Lower leg skin (tissue), 4 donors: ENCODE measurements around the gene SH3RF1. TPM values are rescaled to one million over a fixed set of nuclear protein-coding genes. Genes with fewer than 3 reads are reported as not detected.

ENCODE experiments used
- DNase-seq, 2 donors: peaks; one replicate each; pipeline ENCODE4 v3.0.0-alpha.2; 2019; ENCODE audit warnings: low spot score in 2 of 2
- H3K4me3 ChIP-seq: fragments of 200-600 bp; sonication (generic); 2 replicates; pipeline ENCODE4 v1.5.1; 2017; ENCODE audit warnings: mild to moderate bottlenecking, low read depth; ENCODE audit not compliant: poor library complexity, severe bottlenecking
- POLR2A ChIP-seq, 2 donors: fragments of 450-650 bp; IDR thresholded peaks; one replicate each; pipeline ENCODE4 v1.6.1; 2016 to 2017; ENCODE audit warnings: antibody characterized with exemption in 2 of 2, mild to moderate bottlenecking in 1 of 2, moderate library complexity in 1 of 2
- WGBS, 2 donors: methylation state at CpG; one replicate each; pipeline ENCODE4 v1.1.5; 2018; 5-methylcytosine and 5-hydroxymethylcytosine counted together
- intact Hi-C: fragments of 100-400 bp; cut with DNase I; formaldehyde crosslinking; loops from one replicate; pipeline ENCODE4 v1.15.0; 2023; ENCODE audit warnings: low total_unique reads
- total RNA-seq, 4 donors: library from RNA; depleted of rRNA; stranded (reverse); fragments of >200 nt; gene quantifications; one replicate each; pipeline ENCODE4 v1.1.0, GENCODE V29; 2016
- TF ChIP-seq, protein P1 (sequence below), 3 donors: fragments of 450-650 bp; IDR thresholded peaks; one replicate each; pipeline ENCODE4 v1.5.1; 2016; ENCODE audit warnings: antibody characterized with exemption in 3 of 3, mild to moderate bottlenecking in 3 of 3, moderate library complexity in 2 of 3

SH3RF1 gene
- total RNA-seq, 4 donors from 2014 or later = 8.5 to 14.2 (median 12.0) TPM

DNA sequence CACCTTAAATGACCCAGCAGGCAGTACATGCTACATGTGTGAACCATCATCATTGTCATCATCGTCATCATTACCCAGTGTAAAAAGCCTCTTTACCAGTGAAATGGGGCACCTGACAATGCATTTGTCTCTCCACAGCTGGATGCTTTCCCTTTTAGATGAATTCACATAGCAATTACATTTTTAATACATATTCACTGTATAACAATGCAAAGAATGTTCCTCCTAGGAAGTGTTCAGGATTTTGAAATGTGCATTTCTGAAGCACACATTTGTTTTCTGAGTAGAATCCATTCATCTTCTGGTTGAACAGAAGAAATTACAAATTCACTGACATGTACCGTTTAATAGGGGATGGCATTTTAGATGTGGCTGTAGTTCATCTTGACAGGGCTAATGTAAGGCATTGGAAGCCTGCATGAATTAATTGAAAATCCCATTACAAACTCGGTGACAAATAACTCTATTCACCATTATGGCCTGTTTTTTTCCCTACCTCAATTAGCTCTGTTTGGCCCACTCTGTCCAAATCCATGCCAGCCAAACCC lies 111.1 kb downstream of the SH3RF1 start:
- no peak for TF ChIP-seq POLR2A (IDR thresholded peaks at IDR 0.05)
- TF ChIP-seq, protein P1, sequence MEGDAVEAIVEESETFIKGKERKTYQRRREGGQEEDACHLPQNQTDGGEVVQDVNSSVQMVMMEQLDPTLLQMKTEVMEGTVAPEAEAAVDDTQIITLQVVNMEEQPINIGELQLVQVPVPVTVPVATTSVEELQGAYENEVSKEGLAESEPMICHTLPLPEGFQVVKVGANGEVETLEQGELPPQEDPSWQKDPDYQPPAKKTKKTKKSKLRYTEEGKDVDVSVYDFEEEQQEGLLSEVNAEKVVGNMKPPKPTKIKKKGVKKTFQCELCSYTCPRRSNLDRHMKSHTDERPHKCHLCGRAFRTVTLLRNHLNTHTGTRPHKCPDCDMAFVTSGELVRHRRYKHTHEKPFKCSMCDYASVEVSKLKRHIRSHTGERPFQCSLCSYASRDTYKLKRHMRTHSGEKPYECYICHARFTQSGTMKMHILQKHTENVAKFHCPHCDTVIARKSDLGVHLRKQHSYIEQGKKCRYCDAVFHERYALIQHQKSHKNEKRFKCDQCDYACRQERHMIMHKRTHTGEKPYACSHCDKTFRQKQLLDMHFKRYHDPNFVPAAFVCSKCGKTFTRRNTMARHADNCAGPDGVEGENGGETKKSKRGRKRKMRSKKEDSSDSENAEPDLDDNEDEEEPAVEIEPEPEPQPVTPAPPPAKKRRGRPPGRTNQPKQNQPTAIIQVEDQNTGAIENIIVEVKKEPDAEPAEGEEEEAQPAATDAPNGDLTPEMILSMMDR (IDR thresholded peaks at IDR 0.05) = no peak
- intact Hi-C loops = no loop called here
- no peak for DNase-seq
- no peak overlapping the region for H3K4me3 ChIP-seq
- 69 to 75% methylated on average over 3 of the region's 3 CpGs for WGBS, 2 donors

DNA sequence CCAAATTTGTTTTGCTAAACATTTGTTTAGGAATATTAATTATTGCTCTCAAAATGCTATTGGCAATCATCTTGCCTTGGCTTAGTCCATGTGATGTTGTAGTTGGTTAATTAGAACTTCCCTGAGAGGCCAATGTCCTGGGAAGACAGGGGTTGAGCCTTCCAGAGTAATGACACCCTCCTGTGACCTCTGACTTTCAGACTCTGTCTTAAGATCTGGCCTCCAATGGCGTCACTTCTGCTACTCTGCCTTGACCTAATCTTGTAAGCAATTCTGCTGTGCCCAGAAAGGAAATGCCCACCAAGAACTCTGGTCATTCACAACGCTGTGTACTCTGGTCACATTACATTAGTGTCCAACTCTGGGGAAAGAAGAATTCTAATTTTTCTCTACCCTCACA lies 111.9 kb downstream of the SH3RF1 start:
- H3K4me3 ChIP-seq = no peak overlapping the region
- TF ChIP-seq, protein P1 (IDR thresholded peaks at IDR 0.05) = no peak
- no peak for TF ChIP-seq POLR2A (IDR thresholded peaks at IDR 0.05)
- WGBS, 2 donors = 84 to 94% methylated on average over 2 of the region's 2 CpGs
- intact Hi-C loops = no loop called here
- no peak for DNase-seq

DNA sequence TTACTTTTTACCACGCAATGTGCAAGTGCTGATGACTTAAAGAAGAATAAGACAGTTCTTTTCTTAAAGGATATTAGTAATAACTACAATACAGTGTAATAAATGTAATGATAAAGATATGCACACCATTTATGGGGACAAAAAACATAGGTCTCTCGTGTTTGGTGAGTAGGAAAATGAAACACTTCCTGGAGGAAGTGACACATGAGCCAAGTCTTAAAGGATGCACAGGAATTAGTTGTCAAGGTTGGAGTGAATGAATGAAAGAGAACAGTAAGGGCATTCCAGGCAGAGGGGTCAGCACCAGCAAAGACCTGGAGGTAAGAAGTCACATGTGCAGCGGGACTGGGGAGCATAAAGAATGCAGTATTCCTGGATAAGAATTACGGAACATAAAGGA lies 112.7 kb downstream of the SH3RF1 start:
- WGBS, 2 donors = 95 to 96% methylated on average over 4 of the region's 4 CpGs
- intact Hi-C loops = no loop called here
- no peak for DNase-seq
- no peak overlapping the region for H3K4me3 ChIP-seq
- TF ChIP-seq, protein P1 (IDR thresholded peaks at IDR 0.05) = no peak
- TF ChIP-seq POLR2A (IDR thresholded peaks at IDR 0.05) = no peak

DNA sequence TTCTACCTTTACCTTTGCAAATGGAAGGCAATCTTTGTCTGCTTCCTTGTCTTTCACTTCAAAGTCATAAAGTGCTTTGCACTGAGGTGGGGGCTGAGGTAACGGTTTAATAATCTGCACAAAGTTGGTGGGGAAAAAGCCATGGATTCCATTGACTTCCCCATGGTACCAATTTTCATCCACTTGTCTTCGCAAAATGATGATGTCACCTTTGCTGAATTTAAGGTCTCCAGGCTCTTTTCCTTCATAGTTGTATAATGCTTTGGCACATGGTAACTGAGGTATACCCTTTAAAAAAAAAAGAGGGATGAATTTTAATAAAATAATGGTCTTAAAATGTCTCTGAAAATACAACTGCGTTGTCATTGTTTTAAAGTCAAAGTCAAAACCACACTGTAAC lies 114.4 kb downstream of the SH3RF1 start:
- intact Hi-C loops = no loop called here
- DNase-seq = no peak
- no peak overlapping the region for H3K4me3 ChIP-seq
- WGBS, 2 donors = 98% methylated on average over 3 of the region's 3 CpGs
- TF ChIP-seq, protein P1 (IDR thresholded peaks at IDR 0.05) = no peak
- no peak for TF ChIP-seq POLR2A (IDR thresholded peaks at IDR 0.05)

DNA sequence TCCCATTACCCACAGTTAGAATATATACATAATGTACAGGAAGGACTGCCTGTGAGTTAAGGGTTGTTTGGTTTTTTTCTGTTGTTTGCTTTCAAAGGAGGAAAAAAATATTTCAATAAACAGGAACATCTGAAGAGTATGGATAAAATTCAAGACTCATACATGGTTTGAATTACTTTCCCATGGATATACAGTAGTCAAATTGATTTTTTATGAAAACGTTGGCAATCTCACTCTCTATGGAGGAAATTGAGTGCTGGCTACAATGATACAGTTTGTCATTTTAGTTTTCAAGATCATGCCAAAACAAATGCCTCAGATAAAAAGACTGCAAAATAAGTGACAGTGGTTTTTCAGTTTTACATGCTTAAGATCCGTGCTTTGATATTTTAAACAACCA lies 116.6 kb downstream of the SH3RF1 start:
- DNase-seq = no peak
- TF ChIP-seq, protein P1 (IDR thresholded peaks at IDR 0.05) = no peak
- no peak for TF ChIP-seq POLR2A (IDR thresholded peaks at IDR 0.05)
- H3K4me3 ChIP-seq = no peak overlapping the region
- WGBS, 2 donors = 47 to 58% methylated on average over 2 of the region's 2 CpGs
- intact Hi-C loops = no loop called here

DNA sequence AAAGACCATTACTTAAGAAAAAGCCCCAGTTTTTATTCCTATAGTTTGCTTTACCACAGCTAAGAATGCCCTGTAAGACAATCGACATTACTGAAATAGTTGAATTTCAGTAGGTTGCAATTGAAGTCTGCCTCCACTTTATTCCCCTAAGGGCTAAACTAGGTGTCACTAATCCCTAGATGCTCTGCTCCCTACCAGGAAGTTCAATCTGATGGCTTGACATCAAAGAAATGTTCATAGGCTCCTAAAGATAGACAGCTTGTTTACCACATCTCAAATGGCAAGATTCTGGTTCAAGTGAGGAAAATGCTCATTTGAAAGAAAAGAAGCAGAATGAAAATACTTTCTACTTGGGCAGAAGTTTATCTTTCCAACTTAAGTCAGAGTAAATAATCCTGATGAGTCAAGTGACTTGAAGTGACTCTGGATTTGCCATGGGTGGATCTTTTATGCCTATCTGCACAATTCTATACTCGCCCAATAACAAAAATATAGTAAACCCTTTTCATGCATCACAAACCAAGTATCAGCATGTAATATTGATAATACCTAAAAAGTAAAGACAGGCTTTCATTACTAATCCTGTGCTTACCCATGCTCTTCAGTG lies 117.2 kb downstream of the SH3RF1 start:
- intact Hi-C loops = no loop called here
- no peak overlapping the region for H3K4me3 ChIP-seq
- TF ChIP-seq, protein P1 (IDR thresholded peaks at IDR 0.05) = no peak
- TF ChIP-seq POLR2A (IDR thresholded peaks at IDR 0.05) = no peak
- 71 to 73% methylated on average over 2 of the region's 2 CpGs for WGBS, 2 donors
- no peak for DNase-seq
